ENCODE data around the gene USP6. TPM values are rescaled to one million over a fixed set of nuclear protein-coding genes. Genes with fewer than 3 reads are reported as not detected.
"Not testable (repeated sequence)": the region's sequence is repeated elsewhere in the genome, so short reads cannot be mapped to it uniquely, and the experiment has no call there.

USP6 gene
- total RNA-seq, 1 donor from 2014 or later: not detected

- no peak for DNase-seq (ENCODE audit: low read depth)
- TF ChIP-seq CTCF (conservative IDR thresholded peaks at IDR 0.05; ENCODE audit: low read depth, low read length): no peak
- no peak overlapping the region for H3K4me3 ChIP-seq (ENCODE audit: low read depth, low read length)
These were observed 13.2 kb downstream of the USP6 start for GRCh38 chr17:5128905-5129535.

- not testable (repeated sequence) for H3K4me3 ChIP-seq (ENCODE audit: low read depth, low read length); DNase-seq (ENCODE audit: low read depth)
These were observed 13.9 kb downstream of the USP6 start for GRCh38 chr17:5129770-5130169.

- DNase-seq (ENCODE audit: low read depth); H3K4me3 ChIP-seq (ENCODE audit: low read depth, low read length): not testable (repeated sequence)
These were observed 14.4 kb downstream of the USP6 start for GRCh38 chr17:5130261-5130660.

GRCh38 chr17:5130687-5131086 lies 14.9 kb downstream of the USP6 start:
- H3K4me3 ChIP-seq (ENCODE audit: low read depth, low read length): not testable (repeated sequence)

GRCh38 chr17:5131146-5131715 lies 15.4 kb downstream of the USP6 start:
- H3K4me3 ChIP-seq (ENCODE audit: low read depth, low read length): no peak overlapping the region
- no peak for DNase-seq (ENCODE audit: low read depth)
- TF ChIP-seq CTCF (conservative IDR thresholded peaks at IDR 0.05; ENCODE audit: low read depth, low read length): no peak

More at GRCh38 chr17:5130687-5131086, 14.9 kb downstream of the USP6 start:
- not testable (repeated sequence) for DNase-seq (ENCODE audit: low read depth)

GRCh38 chr17:5131799-5132502 lies 16.1 kb downstream of the USP6 start:
- H3K4me3 ChIP-seq (ENCODE audit: low read depth, low read length); DNase-seq (ENCODE audit: low read depth): not testable (repeated sequence)

- H3K4me3 ChIP-seq (ENCODE audit: low read depth, low read length); DNase-seq (ENCODE audit: low read depth): not testable (repeated sequence)
These were observed 16.8 kb downstream of the USP6 start for GRCh38 chr17:5132503-5133225.

GRCh38 chr17:5133311-5133710 lies 17.5 kb downstream of the USP6 start:
- H3K4me3 ChIP-seq (ENCODE audit: low read depth, low read length): no peak overlapping the region
- TF ChIP-seq CTCF (conservative IDR thresholded peaks at IDR 0.05; ENCODE audit: low read depth, low read length): no peak
- DNase-seq (ENCODE audit: low read depth): no peak

- H3K4me3 ChIP-seq (ENCODE audit: low read depth, low read length): not testable (repeated sequence)
These were observed 18.1 kb downstream of the USP6 start for GRCh38 chr17:5133961-5134360.

GRCh38 chr17:5134571-5134970 lies 18.7 kb downstream of the USP6 start:
- H3K4me3 ChIP-seq (ENCODE audit: low read depth, low read length); DNase-seq (ENCODE audit: low read depth): not testable (repeated sequence)

More at GRCh38 chr17:5133961-5134360, 18.1 kb downstream of the USP6 start:
- not testable (repeated sequence) for DNase-seq (ENCODE audit: low read depth)

- DNase-seq (ENCODE audit: low read depth); H3K4me3 ChIP-seq (ENCODE audit: low read depth, low read length): not testable (repeated sequence)
These were observed 19.4 kb downstream of the USP6 start for GRCh38 chr17:5135131-5135712.
